GM18868 (cell line): ENCODE data around the gene STRBP.

Source experiments
- ATAC-seq: cut with Tn5 transposase; IDR thresholded peaks from one replicate; pipeline ENCODE4 v1.9.1; 2021; ENCODE audit warnings: mild to moderate bottlenecking, moderate library complexity; ENCODE audit not compliant: unreplicated experiment

The STRBP gene

DNA sequence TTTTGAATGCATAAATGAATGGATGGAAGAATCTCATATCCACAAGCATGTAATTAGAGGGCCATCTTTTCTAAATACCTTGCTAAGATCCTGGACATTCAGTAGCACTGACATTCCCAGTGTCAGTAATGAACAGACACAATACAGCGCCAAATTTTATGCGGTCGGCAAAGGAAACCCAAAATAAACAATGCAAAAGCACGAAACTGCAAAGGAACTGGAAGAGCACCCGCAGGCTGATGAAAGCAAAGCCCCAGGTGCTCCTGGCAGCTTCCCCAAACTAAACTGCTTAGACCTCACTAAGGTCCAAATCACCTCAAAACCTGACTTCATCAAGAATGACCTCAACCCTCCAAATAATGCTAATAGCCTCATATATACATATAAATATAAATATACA is 133.0 kb downstream of the STRBP start:
- ATAC-seq = no peak

- no peak for ATAC-seq
These were observed 135.7 kb downstream of the STRBP start for GRCh38 chr9:123132696-123133095.

GRCh38 chr9:123131993-123132392 is 136.4 kb downstream of the STRBP start:
- ATAC-seq = no peak

DNA sequence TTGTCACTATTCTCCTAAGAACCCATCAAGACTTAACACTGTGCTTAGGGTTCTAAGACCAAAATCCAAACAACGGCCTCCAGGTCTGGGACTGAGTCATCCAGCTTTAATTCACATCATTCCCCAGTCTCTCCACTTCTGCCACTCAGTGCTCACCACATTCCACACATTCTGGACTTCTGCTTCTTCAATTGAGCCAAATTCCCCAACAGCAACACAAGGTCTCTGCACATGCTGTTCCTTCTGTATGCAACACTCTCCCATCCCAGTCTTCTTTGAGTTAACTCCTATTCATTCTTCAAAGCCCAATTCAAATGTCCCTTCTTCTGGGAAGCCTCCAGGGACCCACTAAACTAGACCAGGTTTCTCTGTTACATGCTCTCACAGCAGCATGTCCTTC is 137.1 kb downstream of the STRBP start:
- ATAC-seq = no peak

DNA sequence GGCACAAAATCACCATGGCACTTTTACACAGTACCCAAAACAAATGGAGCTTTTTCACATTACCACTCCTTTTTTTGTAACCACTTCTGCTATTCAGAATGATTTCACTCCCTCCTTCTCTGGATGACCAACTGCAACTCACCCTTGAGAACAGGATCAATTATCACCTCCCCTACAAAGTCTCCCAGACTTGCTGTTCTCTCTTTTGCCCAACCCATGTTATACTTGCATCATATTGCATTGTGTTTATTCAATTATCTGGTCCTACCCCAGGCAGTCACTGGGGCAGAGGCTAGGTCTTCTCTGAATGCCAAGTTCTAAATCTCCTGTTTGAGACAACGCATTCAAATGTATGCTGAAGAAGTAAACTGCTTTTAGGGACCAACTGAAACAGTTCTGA is 139.0 kb downstream of the STRBP start:
- no peak for ATAC-seq

DNA sequence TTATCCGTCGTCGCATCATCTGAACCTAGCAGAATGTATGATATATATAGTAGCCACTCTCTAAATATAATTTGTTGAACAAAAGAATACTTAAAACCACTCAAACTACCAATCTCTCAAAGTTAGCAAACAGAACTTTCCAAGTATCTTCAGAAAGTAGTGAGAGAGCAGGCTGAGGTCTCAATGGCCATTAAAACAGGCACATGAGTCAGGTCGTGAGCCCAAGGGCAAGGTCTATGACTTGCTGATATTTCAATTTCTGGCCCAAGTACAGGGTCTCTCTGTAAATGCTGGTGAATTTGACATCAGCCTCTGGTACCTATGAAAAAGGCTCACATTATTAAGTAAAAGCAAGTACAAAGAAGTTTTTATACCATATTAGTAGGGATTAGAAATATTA is 139.8 kb downstream of the STRBP start:
- ATAC-seq = no peak

DNA sequence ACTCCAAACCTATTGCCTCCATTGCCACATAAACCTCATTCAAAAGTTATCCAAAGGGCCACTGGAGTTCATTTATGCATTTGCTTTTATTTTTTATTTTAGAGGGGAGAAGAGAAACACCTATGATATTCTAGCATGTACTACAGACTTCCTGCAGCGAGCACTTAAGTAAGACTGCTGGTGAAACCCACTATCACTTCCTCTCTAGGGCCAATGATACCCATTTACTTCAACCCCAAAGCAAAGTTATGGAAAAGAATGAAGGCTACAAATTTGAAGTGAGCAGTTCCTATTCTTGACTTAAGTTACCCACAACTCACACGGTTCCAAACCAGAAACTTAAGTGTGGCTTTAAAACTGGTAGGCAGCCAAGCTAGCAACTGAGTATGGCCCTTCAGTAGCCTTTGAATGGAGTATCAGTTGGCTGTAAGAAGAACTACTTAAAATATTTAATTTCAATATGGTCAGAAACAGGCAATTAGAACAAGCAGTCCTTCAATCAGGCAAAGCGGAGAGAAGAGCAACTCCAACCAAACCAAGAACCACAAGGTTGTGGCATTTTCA is 140.8 kb downstream of the STRBP start:
- ATAC-seq = no peak

DNA sequence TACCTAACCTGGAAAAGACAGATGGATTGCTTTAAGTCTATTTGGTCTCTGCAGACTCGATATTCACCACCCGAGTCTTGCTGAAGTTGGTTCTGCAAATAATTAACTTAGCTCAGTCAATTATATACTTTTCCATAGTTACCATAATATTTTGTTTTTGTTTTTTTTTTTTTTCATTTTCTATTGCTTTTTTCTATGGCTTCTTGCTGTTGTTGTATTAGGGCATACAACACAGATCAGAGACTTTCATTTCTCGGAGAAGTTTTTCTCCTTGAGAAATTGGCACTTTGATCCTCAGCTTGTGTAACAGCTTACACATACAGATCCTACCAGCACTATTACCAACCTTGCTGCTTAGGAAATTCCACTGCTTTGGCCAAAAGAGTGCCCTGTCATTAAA is 146.9 kb downstream of the STRBP start:
- no peak for ATAC-seq

- no peak for ATAC-seq
These were observed 147.4 kb downstream of the STRBP start for GRCh38 chr9:123120953-123121352.

DNA sequence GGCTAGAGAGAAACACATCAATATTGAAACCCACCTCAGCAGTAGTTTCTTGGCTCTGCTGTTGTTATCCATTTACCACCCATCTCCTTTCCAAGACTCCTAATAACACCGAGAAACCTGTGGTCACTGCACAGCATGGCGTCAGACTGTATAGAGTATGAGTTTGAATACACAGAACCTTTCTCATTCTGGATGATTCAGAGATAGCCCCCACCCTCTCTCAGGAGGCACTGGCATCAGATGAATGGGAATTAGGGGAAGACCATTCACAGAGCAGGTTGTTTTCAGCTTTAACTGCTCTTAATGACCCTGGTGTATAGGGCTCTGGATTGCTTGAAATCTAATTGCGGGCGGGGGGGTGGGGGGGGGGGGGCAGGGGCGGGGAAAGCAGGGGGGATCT is 148.3 kb downstream of the STRBP start:
- ATAC-seq = no peak

- ATAC-seq = no peak
These were observed 148.8 kb downstream of the STRBP start for GRCh38 chr9:123119566-123119965.

- no peak for ATAC-seq
These were observed 152.3 kb downstream of the STRBP start for GRCh38 chr9:123116036-123116435.

- no peak for ATAC-seq
These were observed 153.1 kb downstream of the STRBP start for GRCh38 chr9:123115146-123115913.

- ATAC-seq = no peak
These were observed 155.2 kb downstream of the STRBP start for GRCh38 chr9:123113185-123113584.

GRCh38 chr9:123112015-123112975 is 156.1 kb downstream of the STRBP start:
- peak; percentile 35 for ATAC-seq

DNA sequence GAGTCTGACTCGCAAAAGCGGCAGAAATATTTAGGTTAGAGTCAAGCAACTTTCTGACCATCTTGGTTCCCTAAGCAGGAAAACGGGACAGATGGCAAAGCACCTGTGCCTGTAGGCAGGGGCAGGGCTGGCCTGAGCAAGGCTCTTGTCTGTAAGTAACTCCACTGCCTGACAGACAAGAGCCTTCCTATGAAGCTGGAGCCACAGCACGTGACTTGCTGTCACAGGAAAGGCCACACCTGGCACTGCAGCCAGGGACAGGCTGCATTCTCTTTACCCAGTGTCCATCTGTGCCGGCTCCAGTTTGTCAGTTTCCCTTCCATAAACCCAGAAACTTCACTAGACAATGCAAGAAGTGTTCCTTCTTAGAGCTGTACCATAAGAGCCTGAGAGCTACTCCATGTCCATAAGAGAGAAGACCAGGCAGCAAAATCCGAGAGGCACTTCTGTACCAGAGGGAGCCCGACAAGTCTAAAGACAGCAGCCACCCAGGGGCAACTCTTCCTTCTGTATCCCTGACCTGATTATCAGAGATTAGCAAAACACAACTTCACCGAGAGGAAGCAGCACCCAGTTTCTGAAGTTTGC is 156.9 kb downstream of the STRBP start:
- ATAC-seq = no peak

- no peak for ATAC-seq
These were observed 158.7 kb downstream of the STRBP start for GRCh38 chr9:123109540-123110279.

GRCh38 chr9:123108976-123109375 is 159.4 kb downstream of the STRBP start:
- no peak for ATAC-seq

GRCh38 chr9:123107639-123108285 is 160.6 kb downstream of the STRBP start:
- no peak for ATAC-seq

DNA sequence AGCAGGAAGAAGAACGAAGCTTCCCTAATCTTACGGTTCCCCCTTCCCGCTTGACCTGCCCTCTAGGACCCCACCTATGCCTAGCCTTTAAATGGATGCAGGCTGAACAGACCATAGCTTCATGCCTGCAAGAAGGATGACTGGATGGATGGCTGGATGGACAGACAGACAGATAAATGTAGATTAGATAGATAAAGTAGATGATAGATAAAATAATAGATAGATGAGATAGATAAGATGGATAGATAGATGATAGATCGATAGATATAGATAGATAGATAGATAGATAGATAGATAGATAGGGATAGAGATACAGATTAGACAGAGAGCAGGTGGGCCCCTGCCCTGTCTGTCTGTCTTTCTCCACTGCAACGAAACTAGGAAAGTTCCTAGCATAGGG is 162.9 kb downstream of the STRBP start:
- no peak for ATAC-seq
